Stimulated activated naive CD8-positive, alpha-beta T cell treated with anti-CD3 and anti-CD28 coated beads, Interleukin-15, Interleukin-2, amounts not matched to agents 100 U/mL and 50 U/mL, for 24 hours (primary cell): ENCODE results near the gene PRLH.

ENCODE experiments used
- ATAC-seq: fragments of 150-1000 bp; cut with Tn5 transposase; one replicate; pipeline ENCODE4 v1.10.0; 2021
- DNase-seq: peaks from one replicate; pipeline ENCODE4 v3.0.0; 2021

The PRLH gene

DNA sequence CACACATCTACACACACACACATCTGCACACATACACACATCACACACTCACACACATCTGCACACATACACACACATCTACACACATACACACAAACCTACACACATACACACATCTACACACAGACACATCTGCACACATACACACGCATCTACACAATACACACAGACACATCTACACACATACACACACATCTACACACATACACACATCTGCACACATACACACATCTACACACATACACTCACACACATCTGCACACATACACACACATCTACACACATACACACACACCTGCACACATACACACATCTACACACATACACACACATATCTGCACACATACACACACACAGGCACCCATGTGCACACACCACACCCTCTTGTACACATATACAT lies 400 bp upstream of the PRLH start:
- ATAC-seq = no peak

DNA sequence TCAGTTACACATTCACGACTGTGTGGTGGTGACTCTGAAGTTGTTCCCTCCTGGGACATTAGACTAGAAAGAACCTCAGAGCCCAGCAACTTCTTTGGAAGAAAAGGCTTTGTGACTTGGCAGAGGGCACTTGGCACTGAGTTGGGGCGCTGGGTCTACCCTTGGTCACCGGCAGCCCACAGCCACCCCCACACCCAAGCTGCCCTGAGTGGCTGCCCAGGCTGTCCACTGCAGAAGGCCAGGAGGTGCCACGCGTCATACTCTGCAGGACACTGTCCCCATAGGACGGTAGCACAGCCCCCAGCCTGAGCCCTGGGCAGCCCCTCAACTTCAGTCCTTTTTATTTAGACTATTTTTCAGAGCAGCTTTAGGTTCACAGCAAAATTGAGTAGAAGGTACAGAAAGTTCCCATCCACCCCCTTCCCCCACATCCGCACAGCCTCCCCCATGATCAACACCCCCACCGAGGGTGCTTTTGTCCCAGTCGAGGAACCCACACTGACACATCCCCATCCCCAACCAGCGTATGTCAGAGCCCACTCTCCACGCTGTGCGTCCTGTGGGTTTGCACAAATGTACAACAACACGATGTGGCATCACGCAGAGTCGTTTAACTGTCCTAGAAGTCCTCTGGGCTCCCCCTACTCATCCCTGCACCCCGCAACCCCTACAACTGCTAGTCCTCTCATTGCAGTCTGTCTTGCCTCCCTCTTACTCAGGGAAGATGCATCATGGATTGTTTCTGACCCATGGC lies 1.1 kb downstream of the PRLH start:
- DNase-seq (no peak), ATAC-seq (no peak)

More for the DNA sequence above, 400 bp upstream of the PRLH start:
- no peak for DNase-seq

DNA sequence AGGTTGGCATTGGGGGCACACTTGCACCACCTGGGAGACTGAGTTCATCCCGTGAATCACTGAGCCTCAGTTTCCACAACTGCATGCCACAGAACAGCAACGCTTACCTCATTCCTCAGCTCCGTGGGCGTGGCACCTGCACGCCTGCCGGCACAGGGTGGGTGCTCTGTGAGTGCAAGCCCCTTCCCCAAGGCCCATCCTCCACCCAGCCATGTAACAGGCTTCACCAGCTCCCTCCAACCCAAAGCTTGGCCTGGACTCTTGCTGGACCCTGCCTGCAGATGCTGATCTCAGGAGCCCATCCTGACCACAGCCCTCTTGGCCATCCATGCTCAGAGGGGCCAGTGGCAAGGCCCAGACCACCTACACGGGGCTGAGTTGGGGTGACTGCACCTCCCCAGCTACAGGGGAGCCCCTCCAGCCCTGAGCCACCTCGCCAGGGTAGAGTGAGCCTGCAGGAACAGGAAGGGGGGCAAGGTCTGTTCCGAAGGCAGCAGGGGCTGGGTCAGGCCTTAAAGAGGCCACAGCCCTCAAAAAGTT lies 1.8 kb downstream of the PRLH start:
- DNase-seq (no peak), ATAC-seq (no peak)

- ATAC-seq (no peak), DNase-seq (no peak)
These were observed 2.7 kb downstream of the PRLH start for GRCh38 chr2:237569041-237569440.

- ATAC-seq (no peak), DNase-seq (no peak)
These were observed 3.5 kb downstream of the PRLH start for GRCh38 chr2:237569896-237570295.

DNA sequence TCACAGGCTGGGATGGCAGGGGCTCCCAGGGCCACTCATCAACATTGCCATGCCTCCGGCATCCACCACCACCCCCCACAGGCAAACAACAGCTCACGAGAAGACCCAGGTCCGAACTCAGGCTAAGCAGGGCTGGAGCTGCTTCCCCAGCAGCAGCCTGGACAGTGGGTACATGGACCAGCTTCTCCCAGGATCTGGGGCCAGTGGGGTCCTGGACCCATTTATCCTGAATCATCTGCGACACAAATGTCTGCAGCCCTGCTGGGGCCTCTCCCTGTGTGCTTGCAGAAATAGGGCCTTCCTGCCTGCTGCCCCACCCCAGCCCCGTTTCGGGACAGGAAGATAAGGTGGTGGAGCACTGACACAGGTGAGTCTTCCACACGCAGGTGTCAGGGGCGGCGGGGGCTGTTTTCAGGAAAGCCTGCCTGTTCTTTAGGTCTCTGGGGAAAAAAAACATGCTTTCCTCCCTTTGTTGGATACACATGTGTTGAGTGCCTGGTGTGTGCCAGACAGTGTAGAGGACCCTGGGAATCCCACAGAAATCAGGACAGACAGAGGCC lies 4.5 kb downstream of the PRLH start:
- DNase-seq (no peak), ATAC-seq (no peak)

- DNase-seq = no peak
- no peak for ATAC-seq
These were observed 5.2 kb downstream of the PRLH start for GRCh38 chr2:237571551-237571950.

DNA sequence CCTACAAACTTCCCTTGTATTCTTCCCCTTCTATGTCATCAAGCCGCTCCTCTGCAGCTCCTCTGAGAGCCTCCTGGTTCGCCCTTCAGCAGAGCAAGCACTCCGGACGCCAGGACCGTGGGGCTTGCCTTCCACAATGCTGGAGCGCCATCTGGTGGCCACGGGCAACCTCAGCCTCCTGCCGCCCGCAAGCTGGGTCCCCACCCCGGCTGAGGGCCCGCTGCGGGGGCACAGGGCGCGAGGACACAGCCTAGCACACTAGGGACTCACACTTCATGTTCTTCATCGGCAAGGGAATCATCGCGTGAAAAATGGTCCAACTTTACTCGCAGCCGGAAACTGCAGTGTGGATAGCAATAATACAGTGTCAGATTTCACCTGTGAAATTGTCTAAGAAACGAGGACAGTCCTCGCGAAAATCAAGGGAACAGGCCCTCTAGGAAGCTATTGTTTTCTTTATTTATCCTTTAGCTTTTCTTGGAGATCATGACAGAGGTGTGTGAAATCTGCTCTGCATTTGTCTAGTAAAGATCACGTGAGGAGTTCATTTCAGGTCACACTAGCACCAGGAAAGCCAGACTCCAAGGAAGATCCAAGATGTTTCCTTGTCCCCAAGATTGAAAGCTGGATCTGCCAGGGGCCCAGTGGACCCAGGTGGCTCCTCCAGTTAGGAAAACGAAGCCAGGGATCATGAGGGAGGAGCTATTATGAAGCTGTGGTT lies 5.8 kb downstream of the PRLH start:
- ATAC-seq (peak; percentile 94), DNase-seq (peak; percentile 95)

GRCh38 chr2:237572742-237573101 lies 6.3 kb downstream of the PRLH start:
- ATAC-seq (no peak), DNase-seq (no peak)

DNA sequence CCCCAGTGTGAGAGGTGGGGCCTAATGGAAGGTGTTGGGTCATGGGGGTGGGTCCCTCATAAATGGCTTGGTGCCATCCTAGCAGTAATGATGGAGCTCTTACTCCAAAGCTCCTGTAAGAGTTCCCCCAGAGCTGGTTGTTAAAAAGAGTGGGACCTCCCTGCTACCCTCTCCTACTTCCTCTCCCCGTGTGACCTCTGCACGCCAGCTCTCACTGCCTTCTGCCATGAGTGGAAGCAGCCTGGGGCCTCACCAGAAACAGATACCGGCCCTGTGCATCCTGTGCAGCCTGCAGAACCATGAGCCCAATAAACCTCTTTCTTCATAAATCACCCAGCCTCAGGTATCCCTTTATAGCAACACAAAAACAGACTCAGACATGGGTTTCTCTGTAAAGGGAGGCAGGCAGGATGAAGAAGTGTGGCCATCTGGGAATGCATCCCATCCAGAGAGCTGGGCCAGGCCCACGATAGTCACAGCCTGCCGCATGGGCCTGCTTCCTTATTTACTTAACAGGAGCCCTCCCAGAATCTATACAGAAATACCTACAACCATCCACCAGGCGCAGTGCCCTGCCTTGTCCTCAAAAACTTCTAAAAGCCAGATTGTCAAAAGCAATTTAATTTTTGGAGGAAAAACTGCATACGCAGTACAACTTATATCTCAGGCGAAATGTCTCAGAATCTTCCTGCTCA lies 7.5 kb downstream of the PRLH start:
- no peak for ATAC-seq
- no peak for DNase-seq

- no peak for DNase-seq
- ATAC-seq = no peak
These were observed 8.1 kb downstream of the PRLH start for GRCh38 chr2:237574467-237574866.

GRCh38 chr2:237574894-237575868 lies 8.8 kb downstream of the PRLH start:
- DNase-seq = no peak
- no peak for ATAC-seq

GRCh38 chr2:237575869-237576862 lies 9.8 kb downstream of the PRLH start:
- DNase-seq (no peak), ATAC-seq (no peak)

DNA sequence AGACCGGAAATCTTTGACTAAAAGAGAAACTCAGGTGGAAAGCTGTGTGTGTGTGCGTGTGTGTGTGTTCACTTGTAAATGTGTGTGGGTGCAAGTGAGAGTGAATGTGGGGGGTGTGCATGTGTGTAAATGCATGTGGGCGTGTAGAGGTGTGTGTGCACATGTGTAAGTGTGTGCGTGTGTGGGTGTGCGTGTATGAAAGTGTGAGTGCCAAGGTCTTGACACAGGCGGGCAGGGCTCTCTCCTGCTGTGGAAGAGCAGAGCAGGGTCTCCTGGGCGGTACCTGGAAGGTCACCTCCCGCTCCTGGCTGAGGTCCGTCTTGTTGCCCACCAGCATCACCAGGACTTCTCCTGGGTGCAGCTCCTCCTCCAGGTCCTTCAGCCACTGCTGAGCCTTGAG lies 10.6 kb downstream of the PRLH start:
- ATAC-seq = no peak
- DNase-seq = no peak

DNA sequence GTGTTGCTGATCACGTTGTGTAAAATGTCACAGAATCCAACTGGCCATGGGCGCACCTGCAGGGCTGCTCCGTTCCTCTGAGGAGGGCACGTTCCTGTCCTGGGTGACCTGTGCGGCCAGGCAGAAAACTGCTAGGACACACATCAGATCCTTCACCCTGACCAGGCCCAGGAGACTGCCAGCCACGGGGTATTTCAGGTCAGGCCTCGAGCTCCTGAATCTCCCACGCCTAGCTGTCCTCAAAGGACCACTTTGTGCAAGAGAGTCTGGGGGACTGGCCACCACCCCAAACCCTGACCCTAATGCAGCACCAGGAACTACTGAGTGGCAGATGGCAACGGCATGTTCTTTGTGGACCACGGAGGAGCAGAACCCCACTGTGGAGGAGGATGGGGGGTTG lies 11.1 kb downstream of the PRLH start:
- no peak for DNase-seq
- no peak for ATAC-seq

- ATAC-seq (no peak), DNase-seq (no peak)
These were observed 11.8 kb downstream of the PRLH start for GRCh38 chr2:237577956-237578870.

DNA sequence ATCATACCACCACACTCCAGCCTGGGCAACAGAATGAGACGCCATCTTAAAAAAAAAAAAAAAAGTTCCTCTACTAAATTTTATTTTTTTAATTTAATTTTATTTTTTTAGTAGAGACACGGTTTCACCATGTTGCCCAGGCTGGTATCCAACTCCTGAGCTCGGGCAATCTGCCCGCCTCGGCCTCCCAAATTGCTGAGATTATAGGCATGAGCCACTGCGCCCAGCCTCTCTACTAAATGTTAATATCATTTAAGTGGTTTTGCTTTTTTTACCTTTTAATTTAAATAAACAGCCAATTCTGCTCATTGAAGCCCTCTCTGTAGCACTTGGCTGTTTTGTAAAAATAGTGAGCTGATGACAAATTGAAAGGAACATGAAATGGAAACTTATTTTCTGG lies 15.0 kb downstream of the PRLH start:
- ATAC-seq = no peak
- no peak for DNase-seq

GRCh38 chr2:237581751-237582746 lies 15.7 kb downstream of the PRLH start:
- ATAC-seq = peak; percentile 88
- peak; percentile 55 for DNase-seq
